Fibroblast of peridontal ligament (primary cell): ENCODE data around the gene MMRN1.

Experiments
- DNase-seq: peaks from one replicate; pipeline ENCODE4 v3.0.0-alpha.2; 2010; ENCODE audit errors: extremely low read depth

The MMRN1 gene

DNA sequence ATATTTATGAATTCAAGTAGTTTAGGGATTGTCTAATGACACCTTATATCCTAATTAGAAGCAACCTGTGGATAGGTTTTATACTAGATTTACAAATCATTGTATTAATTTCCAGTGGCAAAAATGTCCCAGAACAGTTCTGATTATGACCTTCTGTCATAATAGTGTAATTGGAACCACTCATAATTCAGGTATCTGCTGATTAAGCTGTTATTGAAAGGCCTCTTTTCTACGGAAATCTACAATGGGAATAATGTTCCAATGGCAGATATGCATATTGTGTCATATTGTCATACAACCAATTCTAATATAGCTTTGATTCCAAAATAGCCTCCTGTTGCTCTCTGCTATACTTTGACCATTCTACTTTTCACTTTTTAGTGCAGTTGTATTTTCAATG, 19.0 kb downstream of the MMRN1 start:
- no peak for DNase-seq

DNA sequence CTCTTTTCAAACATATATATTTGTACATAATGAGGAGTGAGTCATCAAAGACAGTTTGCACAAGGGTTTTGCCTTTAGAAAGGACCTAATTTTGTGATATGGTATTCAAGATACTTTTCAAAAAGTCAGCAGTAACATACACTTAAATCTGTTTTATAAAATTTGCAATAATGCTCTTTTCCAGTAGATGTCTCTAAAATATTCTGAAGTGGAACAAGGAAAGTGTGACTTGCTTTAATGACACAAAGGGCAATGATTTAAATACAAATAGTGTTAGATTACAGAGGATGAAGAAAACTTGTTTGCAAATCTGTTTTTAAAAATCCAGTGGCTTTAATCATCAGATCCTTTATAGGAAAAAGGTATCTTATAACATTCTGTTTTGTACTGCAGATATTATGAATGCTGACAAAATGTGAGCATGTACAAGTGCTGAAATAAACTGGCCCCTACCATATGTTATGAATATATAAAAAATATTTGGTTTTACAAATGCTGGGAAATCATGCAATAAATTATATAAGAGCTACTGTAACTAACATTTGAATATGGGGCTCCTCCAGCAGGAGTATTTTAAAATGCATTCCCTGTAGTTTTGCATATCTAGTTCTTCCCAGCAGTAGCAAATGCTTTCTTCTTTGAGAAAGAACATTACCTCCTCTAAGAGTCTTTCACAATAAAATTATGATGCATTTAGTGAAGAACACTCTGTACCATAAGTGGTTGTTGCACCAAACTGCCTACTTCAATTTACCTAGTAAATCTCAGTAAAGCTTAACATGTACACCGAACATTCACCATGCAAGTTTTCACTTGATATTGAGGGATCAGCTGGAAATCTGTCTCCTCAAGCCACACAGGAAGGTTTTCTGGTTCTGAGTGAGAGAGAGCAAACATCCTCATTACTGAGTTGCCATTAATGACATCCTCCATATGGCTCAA, 20.2 kb downstream of the MMRN1 start:
- no peak for DNase-seq

DNA sequence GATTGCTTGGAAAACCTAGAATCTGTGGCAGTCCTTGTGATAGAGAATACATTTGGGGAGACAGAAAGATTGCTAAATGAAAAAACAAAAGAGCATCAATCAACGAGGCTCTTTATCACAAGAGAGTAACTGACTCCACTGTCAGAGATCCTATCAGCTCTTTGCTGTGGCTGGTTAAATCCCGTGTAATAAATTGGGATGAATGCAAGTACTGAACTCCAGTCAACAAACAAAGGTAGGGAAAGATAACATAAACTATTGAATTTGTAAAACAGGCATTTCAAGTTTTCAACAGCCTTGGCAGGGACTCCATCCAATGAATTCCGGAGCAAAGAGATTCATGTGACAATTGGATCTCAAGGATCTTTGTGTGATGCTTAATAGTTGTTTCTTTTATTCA, 21.3 kb downstream of the MMRN1 start:
- DNase-seq: no peak

DNA sequence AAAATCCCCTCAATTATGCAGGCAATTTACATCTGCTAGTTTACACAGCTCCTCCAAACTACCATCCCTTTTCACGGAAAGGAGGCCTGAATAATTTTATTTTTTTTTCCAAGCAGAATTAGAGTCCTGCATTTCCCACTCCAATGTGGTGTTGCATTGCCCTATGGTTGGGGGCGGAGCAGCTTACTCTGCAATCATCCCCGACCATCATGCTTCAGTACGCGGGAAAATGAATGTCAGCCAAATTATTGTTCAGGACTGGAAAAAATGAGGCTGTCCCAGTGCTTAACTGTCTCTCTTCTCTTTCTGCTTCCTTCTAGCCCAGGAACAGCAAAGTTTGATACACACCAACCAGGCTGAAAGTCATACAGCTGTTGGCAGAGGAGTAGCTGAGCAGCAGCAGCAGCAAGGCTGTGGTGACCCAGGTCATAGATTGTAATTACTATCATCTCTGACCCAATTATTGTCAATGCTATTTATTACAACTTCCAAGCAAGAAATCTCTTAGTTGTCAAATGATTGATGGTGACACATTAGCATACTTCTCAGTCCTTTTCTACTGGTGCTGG, 28.3 kb downstream of the MMRN1 start:
- no peak for DNase-seq

DNA sequence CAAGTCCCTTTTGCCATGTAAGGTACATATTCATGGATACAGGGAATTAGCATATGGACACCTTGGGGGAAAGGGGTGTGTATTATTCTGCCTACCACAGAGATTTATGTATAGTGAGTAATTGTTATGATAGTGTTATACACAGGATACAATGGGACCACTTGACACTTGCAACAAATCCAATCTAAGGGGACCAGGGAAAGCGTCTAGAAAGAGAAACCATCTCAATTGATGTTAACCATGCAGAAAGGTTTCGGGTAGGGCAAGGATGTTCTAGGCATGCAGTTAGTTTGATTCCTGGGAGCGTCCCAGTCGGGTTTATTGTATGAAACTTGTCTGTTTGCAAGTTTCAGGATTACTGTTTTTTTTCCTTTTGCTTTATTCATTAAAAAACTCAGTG, 34.2 kb downstream of the MMRN1 start:
- DNase-seq: no peak

DNA sequence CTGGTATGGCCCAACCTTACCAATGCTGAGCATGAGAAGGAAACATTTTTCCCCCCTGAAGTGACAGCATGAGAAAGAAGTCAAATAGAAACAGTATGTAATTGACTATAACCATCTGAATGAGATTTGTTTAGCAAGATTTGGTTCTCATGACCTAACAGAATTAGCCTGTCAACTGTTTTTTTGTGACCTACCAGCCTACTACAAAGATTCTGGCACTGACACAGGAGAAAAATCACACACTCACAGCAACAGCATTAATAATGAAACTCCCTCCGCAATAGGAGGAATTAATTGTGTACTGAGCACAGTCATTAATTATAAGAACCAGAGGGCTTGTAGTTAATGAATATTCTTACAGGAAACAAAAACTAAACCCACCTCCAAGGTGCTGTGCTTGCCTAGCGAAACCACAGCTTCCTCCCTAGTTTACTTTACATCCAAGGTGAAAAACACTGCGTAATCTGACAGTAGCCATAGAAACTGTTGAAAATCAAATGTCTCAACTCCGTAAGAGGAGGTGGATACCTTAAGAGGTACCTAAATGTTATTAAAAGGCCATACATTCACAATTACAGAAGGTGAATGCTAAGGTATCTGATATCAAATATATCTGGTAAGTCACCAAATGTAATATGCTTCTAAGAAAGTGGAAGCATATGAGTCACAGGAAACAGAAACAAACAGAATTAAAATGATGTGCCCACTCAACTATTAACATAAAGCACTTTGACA, 34.9 kb downstream of the MMRN1 start:
- DNase-seq: no peak

DNA sequence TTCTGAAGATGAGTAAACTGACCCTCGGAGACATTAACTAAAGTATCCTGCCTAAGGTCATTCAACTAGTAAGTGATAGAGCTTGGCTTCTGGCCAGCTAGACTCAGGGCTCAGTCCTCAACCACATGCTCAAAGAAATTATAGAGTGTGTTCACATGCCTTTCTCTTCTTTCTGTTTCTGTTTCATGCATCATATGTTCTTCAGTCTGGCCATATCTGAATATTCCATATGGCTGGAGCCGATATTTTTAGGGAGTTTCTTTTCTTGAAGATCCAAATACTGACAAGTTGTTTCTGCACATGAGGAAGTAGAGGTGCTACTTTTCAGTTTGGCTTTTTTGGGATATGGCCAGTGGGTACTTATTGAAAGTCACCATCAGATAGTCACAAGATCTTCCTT, 44.9 kb downstream of the MMRN1 start:
- DNase-seq: no peak

DNA sequence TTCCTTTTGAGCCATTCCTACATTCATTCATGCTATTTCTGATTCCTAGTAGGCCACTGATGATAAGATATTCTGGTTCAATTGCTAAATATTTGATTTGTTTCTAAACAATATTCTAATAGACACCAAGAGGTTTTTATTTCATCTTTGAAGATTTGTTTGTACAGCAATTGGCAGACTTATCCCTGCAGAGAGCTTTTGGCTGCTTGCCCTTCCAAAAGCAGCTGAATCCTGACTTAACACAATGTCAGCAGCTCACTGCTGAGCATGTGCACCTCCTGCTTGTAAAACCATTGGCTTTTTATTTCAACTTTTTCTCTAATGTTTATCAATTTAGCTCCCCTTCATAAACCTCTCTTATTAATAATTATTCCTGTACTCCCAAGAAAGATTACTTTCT, 45.3 kb downstream of the MMRN1 start:
- DNase-seq: peak; percentile 22

DNA sequence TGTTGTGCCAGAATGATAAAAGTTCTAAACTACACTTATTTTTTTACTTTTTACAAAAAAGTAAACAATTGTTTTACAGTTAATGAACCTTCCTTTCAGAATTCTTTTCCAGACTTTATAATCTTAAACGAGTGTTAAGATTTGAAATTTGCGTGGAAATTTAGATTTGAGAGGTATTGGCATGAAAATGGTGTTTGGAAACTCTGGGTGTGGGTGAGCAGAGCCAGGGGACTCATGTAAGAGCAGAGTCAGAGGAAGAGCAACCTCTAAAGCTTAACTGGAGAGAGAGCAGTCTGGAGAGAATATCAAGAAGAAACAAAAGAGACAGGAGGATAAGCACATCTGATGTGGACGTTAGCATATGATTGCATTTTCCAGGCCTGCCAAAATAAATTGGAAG, 48.2 kb downstream of the MMRN1 start:
- no peak for DNase-seq

DNA sequence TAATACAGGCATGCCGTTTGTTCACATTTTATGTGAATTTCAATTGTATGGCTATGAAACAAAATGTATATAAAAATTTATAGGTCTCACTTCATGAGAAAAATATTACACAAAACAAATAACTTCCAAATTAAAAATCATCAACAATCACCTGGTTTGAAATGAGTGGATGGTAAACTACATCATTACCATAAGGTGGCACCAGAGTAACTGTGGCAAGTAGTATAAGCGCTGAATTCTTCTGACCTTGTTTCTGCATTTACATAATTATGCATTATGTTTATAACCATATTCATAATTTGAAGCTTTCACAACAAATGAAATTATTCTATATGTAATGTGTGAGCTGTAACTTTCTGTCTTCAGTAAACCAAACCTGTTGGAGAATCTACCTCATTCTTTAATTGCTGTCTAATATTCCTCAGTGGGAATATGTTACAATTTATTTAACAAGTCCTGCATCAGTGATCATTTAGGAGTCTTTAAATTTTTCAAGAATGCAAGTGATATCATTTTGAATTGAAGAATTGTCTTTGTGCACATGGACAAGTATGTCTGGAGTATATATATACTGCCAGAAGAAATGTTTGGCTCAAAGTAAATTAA, 55.2 kb downstream of the MMRN1 start:
- no peak for DNase-seq

DNA sequence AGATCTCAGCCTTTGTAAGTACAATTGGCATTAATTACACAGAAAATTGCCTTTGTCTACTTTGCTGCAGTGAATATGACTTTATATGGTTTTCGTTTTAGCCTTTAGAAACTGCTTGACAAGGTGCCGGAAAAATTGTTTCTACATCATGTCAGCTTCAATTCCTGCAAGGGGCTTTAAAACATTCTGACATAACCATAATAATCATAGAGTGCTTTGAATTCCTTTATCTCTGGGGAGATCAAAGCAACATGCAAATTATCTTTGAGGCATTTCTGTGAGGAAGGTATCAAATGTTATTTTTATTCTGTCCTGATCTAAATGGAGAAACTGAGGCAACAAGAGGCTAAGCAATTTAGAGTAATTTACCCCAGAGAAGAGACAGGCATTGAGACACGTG, 57.8 kb downstream of the MMRN1 start:
- no peak for DNase-seq

DNA sequence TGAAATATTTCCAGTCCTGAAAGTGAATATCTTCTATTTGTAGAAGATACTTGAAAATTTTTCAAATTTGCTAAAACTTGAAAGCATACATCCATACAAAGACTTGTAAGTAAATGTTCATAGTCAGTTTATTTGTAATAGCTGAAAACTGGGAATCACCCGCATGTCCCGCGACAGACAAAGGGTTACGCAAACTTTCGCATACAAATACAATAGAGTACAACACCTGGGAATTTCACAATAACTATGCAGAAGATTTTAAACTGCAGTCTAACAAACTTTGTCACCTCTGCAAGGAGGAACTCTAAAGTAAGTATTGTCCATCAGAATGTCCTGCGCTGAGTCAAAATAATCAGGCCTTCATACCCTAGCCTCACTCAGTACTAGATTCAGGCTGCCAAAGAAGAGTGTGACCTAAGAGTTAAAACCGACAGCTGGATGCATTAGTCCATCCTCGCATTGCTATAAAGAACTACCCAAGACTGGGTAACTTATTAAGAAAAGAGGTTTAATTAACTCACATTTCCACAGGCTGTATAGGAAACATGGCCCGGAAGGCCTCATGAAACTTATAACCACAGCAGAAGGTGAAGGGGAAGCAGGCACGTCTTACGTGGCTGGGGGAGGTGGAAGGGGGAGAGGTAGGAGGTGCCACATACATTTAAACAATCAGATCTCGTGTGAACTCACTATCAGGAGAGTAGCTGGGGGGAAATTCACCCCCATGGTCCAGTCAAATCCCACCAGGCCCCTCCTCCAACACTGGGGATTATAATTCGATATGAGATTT, 60.4 kb downstream of the MMRN1 start:
- no peak for DNase-seq

DNA sequence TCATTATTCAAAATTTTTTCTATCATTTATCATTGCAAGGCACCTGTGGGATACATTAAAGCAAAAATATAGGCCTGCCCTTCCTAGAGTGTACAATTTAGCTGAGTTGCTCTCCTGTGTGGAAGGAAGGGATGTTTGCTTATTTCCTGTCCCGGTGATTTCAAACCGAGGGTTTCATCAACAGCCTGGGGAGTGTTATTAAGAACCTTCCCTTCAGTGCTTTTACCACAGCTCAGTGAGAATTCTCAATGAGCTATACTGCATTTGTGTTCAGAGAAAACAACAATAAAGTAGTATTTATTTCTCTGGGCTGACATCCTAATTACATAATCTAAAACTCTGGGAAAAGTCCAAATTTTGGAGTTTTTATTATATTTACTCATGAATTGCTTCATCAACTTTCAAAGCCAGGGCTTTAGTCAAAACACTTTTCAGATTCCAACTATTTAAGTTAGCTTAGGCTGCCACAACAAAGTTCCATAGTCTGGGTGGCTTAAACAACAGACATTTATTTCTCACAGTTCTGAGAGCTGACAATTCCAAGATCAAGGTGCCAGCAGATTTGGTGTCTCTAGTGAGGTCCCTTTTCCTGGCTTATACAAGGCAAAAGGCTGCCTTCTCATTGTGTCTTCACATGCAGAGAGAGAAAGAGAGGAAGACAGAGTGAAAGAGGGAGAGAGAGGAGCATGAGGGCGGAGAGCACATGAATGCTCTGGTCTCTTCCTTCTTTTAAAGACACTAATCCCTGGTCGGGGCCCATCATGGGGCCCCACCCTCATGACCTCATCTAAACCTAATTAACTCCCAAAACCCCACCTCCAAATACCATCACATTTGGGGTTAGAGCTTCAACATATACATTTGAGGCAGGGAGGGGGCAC, 62.6 kb downstream of the MMRN1 start:
- no peak for DNase-seq

DNA sequence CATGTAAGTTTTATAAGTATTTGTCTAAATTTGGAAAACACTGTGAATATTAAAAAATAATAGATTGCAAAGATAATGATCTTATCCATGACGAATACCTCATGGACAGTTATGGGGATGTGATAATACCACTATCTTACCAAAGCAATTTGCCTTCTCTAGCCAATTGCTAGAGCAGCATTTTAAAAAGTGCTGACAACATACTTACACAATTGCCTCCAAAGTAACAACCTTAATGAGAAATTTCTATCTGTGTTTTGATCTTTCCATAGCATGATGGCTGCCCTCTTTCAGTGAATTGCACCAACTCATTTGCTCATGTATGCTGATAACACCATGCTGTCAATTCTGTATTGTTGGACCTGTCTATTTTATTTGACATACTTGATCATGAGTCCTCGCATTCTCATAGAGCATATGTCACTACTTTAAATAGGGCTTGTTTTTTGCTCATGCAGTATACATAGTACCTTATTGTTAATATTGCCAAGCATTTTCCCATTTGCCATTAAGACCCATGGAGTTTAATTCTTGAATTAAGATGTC, 87.2 kb downstream of the MMRN1 start:
- DNase-seq: no peak

DNA sequence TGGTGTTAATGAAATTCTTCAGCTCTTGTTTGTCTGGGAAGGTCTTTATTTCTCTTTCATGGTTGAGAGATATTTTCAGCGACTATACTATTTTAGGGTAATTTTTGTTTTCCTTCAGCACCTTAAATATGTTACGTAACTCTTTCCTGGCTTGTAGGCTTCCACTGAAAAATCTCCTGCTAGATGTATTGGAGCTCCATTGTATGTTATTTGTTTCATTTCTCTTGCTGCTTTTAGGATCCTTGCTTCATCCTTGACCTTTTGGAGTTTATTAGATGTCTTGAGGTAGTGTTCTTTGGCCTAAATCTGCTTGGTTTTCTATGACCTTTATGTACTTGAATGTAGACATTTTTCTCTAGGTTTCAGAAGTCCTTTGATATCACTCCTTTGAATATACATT, 93.6 kb downstream of the MMRN1 start:
- DNase-seq: no peak

DNA sequence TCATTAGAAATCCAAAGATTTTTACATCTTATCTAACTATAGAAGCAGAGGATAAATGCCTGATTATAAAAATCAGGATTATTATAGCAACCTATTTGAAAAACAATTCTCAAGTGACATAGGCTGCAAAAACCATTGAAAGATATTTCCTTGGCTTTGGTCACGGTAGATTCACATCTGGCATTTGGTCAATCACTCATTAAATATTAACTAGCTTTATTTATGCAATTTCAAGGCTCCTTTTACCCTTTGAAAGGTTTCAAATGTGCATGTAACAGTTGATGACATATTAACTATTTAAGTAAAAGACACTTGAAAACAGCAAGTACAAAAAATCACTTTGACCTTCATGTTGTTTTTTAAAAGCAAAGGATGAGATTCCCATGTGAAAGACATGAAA, 98.1 kb downstream of the MMRN1 start:
- DNase-seq: no peak

DNA sequence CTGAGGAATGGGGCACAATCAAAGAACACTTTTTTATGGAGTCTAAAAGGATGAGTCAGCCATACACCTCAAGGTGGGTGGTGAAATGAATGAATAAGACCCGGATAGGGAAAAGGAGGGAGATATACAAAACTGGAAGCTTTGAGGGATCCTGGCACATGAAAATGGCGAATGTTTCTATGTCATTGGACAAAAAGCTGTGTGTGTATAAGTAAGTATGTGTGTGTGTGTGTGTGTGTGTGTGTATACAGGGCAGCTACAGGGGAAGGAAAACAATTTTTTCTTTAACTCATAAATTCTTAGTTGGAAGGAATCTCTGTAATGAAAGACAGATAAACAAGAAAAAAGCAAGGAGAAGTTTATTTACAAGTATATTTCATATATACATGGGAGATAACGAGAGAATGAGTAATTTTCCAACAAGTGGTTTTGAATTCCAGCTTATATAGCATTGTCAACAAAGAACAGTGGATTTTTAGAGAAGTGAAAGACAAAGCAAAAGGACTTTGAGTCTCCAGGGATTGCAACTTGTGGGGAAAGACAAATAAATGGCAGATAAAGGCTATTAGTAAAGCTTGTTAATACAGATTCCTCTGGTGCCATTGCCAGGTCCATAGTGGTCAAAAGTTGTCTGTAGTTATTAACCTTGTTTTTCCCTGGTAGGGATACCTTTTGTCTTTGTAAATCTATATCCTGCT, 99.7 kb downstream of the MMRN1 start:
- no peak for DNase-seq

DNA sequence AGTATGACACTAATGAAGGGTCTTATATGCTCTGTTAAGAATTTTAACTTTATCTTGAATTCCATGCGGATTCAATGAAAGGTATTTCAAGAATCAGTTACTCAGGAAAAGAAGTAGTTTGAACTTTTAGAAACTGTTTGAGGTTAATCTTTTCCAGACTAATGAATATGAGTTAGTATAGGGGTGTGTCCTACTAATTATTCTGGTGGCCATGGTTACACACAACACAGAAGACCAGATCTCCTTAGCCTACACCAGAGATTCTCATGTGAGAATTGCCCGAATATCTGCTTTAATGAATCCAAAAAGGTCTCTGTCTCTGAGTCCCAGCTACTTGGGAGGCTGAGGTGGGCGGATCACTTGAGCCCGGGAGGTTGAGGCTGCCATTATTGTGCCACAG, 100.4 kb downstream of the MMRN1 start:
- DNase-seq: no peak

DNA sequence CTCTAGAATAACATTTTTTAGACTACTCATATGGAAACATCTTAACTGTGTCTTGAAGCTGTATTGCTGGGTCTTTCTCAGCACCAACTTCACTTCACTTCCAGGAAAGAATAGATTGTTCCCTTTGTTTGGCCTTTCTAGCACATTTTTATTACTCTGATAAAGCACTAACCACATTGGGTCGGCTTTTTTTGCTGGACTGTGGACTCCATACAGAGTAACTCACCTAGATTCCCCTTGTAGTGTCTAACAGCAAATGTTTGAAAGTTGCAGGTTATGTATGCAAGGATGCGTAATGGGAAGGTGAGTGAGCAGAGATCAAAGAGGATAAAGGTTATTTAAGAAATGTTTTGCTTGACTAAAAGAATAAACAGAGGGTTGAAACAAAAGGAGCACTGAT, 101.2 kb downstream of the MMRN1 start:
- no peak for DNase-seq
